Measurements from ENCODE around the gene BPIFB3. TPM values are rescaled to one million over a fixed set of nuclear protein-coding genes. Genes with fewer than 3 reads are reported as not detected.

BPIFB3 gene, protein sequence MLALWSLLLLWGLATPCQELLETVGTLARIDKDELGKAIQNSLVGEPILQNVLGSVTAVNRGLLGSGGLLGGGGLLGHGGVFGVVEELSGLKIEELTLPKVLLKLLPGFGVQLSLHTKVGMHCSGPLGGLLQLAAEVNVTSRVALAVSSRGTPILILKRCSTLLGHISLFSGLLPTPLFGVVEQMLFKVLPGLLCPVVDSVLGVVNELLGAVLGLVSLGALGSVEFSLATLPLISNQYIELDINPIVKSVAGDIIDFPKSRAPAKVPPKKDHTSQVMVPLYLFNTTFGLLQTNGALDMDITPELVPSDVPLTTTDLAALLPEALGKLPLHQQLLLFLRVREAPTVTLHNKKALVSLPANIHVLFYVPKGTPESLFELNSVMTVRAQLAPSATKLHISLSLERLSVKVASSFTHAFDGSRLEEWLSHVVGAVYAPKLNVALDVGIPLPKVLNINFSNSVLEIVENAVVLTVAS
- total RNA-seq (not detected), polyA plus RNA-seq (not detected)

DNA sequence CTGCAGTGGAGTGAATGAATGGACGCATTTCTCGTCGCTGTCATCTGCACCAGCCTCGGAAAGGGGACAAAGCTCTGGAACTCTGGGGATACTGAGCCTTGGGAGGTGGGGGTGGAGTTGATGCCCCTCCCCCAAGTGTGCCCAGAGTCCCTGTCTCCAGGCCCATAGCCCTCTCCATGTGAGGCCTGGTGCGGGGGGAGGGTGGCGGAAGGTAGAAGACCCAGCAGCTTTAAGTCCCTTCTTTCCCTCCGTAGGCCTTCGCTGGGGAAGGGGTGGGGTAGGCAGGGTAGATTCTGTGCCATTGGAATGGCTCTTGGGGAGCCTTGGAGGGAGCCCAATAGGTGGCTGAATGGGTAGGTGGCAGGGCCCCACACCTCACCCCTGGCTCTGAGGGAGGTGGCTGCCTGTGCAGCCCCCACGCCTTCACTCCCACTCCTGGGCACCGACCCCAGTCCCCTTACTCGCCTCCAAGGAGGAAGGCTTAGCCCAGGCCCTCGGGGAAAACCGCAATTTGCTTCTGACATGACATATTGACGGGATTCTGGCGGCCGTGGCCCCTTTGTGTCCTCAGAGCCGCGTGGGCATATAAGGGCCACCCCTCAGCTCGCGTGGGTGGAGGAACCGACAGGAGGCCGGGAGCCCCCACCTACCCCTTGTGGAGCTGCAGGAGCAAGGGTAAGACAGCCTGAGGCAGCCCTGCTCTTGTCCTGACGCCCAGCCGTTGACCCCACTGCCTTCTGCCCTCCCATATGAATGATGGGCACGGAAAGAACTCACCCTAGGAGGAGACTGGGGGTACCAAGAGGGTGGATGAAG is at the start of gene BPIFB3:
TSS of gene BPIFB3 (plus strand) at position 613 of the 816 bp plus-strand sequence. CDS start 1,533 bp downstream, outside the sequence.
- DNase-seq (ENCODE audit: extremely low spot score), result no peak
- no peaks in the 10 kb centered on the region for H3K4me1 ChIP-seq (ENCODE audit: insufficient read depth)
- H3K36me3 ChIP-seq (ENCODE audit: insufficient read depth), result no peaks in the 10 kb centered on the region
- WGBS, result 78% methylated on average over 25 of the region's 25 CpGs
- no peak within 1 kb of the TSS for H3K27ac ChIP-seq (ENCODE audit: low read depth)
- H3K4me3 ChIP-seq (ENCODE audit: low read depth, low read length), result no peak within 1 kb of the TSS

DNA sequence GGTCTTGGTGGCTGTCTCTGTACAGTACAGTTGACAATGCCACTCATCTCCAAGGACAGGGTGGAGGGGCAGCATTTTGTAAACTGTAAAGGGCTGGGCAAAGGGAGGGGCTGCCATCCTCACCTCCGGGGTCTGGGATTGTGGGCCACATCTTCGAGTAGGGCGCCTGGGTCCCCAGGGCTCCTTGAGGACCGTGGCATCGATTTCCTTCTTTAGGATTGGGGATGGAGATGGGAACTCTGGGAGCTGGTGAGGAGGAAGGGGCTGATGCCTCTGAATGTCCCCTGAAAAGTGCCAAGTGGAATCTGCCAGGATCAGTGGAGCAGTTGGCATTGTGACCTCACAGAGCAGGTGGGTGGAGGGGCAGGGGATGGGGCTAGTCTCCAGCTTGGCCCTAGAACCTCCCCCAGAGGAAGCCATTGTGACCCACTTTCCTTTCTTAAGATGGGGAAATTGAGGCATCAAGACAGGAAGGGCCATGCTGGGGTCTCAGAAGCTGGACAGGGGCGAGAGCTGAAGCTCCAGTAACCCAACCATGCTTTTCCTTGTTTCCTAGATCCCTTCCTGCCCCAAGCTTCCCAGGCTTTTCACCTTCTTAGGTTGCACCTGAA is 49.5 kb upstream of the BPIFB3 start, which contains the start of gene SUN5:
TSS of gene SUN5 (minus strand) at position 293 of the 611 bp plus-strand sequence. CDS start at position 200, 93 bp downstream.
- WGBS, result 87% methylated on average over 6 of the region's 6 CpGs
- no peak within 1 kb of the TSS for H3K4me3 ChIP-seq (ENCODE audit: low read depth, low read length)
- no peaks in the 10 kb centered on the region for H3K4me1 ChIP-seq (ENCODE audit: insufficient read depth)
- no peaks in the 10 kb centered on the region for H3K36me3 ChIP-seq (ENCODE audit: insufficient read depth)
- no peak within 1 kb of the TSS for H3K27ac ChIP-seq (ENCODE audit: low read depth)
- no peak for DNase-seq (ENCODE audit: extremely low spot score)

DNA sequence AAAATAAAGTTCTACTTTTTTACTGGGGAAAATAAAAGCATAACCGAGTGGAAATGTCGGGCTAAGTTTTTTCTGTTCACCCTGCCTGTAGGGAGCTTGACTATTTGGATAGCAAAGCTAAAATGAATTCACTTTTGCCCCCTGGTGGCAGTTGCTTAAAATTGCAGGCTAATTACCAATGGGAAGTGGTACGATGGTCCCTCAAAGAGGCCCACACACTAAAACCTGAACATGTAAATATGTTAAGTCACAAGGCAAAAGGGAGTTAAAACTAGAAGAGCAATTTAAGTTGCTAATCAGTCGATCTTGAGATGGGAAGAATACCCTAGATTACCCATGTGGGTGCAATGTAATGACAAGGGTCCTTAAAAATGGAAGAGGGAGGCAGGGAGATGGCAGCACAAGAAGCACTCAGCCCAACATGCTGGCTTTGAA is 48.6 kb upstream of the BPIFB3 start:
- WGBS, result 51% methylated on average over 4 of the region's 4 CpGs
- no peak for DNase-seq (ENCODE audit: extremely low spot score)
- H3K36me3 ChIP-seq (ENCODE audit: insufficient read depth), result no peaks in the 10 kb centered on the region
- no peak overlapping the region for H3K27ac ChIP-seq (ENCODE audit: low read depth)
- H3K4me3 ChIP-seq (ENCODE audit: low read depth, low read length), result no peak overlapping the region
- no peaks in the 10 kb centered on the region for H3K4me1 ChIP-seq (ENCODE audit: insufficient read depth)

DNA sequence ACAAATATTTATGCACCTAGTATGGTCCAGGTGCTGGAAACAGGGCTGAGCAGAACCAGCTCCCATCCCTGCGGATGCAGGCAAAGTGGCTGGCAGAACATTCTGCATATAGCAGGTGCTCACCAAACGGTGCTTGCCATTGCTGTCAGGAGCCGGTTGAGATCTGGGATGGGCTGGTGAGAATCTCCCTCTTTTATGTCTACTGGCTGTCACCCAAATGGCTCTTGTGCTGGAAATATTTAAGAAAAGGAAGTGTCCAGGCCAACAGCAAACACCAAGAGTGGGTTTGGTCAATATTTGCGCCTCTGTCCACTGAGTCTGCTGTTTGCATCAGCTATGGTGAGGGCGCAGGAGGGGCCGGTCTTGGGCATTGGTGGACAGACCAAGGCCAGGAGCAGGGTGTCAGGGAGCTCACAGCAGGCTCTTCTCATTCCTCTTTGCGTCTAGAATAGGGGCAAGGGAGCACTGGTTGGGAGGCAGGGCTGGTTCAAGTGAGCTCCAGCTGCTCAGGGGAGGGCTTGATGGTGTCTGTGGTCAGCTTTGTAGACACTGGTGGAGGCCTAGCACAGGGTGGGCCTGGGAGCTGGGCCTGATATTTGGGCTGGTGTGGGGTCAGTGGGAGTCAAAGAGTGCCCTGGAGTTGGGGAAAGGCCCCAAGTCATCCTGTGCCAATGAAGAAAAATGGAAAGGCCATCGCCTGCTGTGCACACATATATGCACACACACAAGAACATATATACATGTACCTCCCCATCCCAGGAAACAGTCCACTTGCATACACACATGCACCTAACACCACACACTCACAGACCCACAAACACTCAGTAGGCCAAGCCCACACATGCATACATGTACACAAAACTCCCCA is 47.6 kb upstream of the BPIFB3 start:
- no peak for DNase-seq (ENCODE audit: extremely low spot score)
- Histone ChIP-seq H3K4me3 (ENCODE audit: low read depth, low read length) (no peak overlapping the region), H3K4me1 (ENCODE audit: insufficient read depth) (no peaks in the 10 kb centered on the region), H3K36me3 (ENCODE audit: insufficient read depth) (no peaks in the 10 kb centered on the region), H3K27ac (ENCODE audit: low read depth) (no peak overlapping the region)
- WGBS, result 83% methylated on average over 8 of the region's 8 CpGs

DNA sequence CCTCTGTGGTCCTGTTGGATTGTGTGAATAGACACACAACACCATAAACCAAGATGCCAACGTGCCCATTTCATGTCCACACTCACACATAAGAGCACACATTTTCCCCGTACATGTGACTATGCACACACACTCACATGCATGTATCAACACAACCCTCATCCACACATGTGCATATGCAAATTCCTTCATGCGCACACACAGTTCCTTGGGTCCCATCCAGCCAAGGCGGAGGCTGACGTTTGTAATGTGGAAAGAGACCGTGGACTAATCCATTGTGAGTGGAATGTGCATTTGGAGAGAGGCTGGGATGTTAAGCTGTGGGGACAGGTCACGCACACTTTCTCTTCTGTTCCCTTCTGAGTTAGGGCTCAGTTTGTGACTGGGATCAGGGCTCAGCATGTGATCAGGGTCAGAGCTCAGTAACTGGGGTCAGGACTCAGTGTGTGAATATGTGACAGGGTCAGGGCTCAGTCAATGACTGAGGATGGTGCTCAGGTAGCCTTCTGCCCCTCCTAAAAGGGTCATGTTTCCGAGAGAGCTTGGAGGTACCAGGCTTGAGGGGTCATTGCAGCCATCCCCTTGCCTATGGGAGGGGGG is 46.8 kb upstream of the BPIFB3 start:
- no peaks in the 10 kb centered on the region for H3K4me1 ChIP-seq (ENCODE audit: insufficient read depth)
- no peaks in the 10 kb centered on the region for H3K36me3 ChIP-seq (ENCODE audit: insufficient read depth)
- no peak overlapping the region for H3K27ac ChIP-seq (ENCODE audit: low read depth)
- WGBS, result 78% methylated on average over 8 of the region's 8 CpGs
- no peak overlapping the region for H3K4me3 ChIP-seq (ENCODE audit: low read depth, low read length)
- DNase-seq (ENCODE audit: extremely low spot score), result no peak

DNA sequence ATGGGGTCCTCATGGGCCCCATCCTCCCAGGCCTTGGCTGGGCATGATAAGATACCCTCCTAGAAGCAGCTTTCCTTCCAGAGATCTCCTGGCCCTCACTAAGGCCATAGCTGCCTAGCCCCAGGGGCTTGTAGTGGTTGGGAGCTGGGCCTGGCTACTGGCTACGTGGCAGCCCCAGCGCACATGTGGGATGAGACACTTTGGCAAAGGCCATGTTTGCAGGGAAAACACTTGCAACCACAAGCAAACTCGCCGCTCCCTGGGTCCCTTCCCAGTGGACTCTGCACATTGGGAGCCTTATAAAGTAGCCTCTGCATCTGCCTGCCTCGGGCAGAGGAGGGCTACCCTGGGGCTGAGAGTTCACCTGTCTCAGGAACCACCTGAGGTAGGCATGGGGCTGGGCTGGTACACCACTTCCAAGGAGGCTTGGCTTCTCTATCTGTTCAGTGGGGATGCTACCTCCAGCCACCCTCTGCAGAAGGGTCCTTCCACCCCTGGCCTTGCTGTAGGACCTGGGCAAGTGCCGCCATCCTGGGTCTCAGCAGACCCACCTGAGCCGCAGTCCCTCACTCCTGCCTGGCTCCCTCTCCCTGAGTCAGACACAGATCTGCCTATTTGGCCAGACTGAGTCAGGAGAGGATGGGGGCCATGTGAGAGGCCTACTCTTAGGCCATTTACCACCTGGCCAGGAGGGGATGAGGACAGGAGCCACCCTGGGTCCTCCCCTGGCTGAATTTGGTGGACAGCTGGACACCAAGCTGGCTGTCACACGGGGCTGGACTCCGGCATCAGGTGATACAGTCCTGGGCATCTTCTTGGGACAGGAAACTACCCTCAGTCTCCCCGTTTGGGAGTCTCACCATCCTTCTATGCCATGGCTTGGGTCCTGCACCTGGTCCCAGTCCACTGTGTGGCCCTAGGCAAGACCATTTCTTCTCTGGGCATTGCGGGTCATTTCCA is 46.0 kb upstream of the BPIFB3 start, which contains the start of gene BPIFB2:
TSS of gene BPIFB2 (plus strand) at position 329 of the 960 bp plus-strand sequence. CDS start 871 bp downstream, outside the sequence.
- Histone ChIP-seq H3K27ac (ENCODE audit: low read depth) (no peak within 1 kb of the TSS), H3K4me1 (ENCODE audit: insufficient read depth) (no peaks in the 10 kb centered on the region), H3K4me3 (ENCODE audit: low read depth, low read length) (no peak within 1 kb of the TSS), H3K36me3 (ENCODE audit: insufficient read depth) (no peaks in the 10 kb centered on the region)
- DNase-seq (ENCODE audit: extremely low spot score), result no peak
- 84% methylated on average over 11 of the region's 11 CpGs for WGBS

DNA sequence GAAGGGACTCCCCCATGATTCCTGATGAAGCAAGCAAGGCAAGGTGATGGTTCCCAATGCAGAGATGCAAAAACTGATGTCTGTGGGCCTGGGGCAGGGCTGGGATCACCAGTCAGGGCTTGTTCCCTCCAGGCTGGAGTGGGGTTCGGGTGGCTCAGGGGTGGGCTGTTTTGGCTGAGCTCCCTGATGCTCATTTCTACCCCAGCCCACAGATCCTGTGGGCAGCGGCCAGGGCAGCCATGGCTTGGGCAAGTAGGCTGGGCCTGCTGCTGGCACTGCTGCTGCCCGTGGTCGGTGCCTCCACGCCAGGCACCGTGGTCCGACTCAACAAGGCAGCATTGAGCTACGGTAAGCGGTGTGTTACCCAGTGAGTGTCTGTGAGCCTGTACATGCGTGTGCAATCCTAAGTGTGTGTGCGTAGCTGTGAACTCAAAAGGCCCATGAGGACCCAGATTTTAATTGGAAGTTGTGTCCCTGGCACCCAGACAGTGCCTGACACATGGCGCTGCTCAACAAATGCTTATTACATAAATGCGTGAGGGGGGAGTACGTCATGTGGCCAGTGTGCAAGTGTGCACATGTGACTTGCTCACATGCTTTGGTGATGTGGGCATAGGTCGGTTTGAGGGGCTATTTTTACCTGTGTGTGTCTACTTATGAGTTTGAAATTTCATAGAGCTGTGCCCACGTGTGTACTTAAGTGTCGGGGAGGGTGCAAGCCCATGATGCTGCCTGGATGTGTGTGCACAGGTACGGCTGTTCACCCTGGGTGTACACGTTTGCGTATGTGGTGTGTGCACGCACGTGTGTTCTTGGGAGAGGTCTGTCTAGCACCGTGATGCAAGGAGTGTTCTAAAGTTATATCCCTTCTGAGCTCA is 45.1 kb upstream of the BPIFB3 start:
- H3K27ac ChIP-seq (ENCODE audit: low read depth), result no peak overlapping the region
- no peaks in the 10 kb centered on the region for H3K4me1 ChIP-seq (ENCODE audit: insufficient read depth)
- WGBS, result 83% methylated on average over 23 of the region's 23 CpGs
- no peaks in the 10 kb centered on the region for H3K36me3 ChIP-seq (ENCODE audit: insufficient read depth)
- no peak for DNase-seq (ENCODE audit: extremely low spot score)
- no peak overlapping the region for H3K4me3 ChIP-seq (ENCODE audit: low read depth, low read length)

DNA sequence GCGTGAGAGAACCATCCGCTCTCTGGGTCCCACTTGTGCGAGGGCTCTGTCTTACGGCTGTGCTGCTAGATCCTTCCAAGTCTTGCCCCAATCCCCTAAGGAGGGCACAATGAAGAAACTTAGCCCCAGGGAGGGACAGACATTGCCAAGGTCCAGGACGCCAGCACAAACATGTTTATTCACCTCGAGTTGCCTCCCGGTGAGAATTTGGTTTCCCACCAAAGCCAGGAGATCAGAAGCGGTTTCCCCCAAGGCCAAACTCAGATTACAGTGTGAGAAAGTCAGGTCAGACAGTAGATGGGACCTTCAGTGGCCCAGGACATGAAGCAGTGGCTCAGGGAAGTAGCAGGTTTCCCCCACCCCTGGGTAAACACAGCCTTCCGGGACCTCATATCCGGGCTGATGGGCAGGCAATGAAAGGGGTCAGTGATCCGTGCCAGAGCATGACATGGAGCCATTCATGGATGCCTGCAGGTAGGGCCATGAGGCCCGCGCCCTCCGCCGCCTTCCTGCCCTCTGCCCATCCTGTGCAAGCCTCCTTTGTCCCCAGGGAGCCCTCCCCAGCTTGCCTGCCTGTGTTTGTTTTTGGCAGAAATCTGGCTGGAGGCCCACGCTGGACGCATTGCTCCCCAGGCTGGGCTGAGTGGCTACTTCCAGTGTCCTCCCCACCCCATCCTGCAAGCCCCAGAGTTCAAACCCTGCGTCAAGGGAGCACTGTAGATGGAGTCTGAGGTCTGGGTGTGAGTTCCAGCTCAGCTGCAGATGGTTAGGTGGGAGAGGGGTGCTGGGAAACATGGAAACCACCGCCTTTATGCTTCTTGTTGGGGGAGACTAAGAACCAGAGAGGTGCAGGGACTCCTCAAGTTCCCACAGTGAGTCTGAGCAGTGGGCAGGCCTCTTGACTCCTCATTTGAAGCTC is 44.2 kb upstream of the BPIFB3 start:
- no peaks in the 10 kb centered on the region for H3K36me3 ChIP-seq (ENCODE audit: insufficient read depth)
- no peak overlapping the region for H3K4me3 ChIP-seq (ENCODE audit: low read depth, low read length)
- H3K4me1 ChIP-seq (ENCODE audit: insufficient read depth), result no peaks in the 10 kb centered on the region
- H3K27ac ChIP-seq (ENCODE audit: low read depth), result no peak overlapping the region
- no peak for DNase-seq (ENCODE audit: extremely low spot score)
- 63% methylated on average over 19 of the region's 19 CpGs for WGBS

DNA sequence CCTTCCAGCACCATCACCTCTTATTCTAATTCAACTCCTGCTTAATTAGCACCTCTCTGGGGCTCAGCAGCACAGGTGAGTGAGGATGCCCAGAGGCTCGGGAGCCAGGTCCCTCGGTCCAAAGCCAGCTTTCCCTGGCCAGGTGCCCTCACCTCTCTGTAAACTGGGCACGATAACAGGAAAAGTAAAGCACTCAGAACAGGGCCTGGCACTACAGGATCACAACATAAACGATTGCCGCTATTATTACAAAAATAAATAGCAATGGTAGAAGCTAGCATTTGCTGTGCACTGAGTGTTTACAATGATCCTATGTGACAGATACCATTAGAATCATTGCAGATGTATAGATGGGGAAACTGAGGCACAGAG is 43.6 kb upstream of the BPIFB3 start:
- H3K4me3 ChIP-seq (ENCODE audit: low read depth, low read length), result no peak overlapping the region
- H3K4me1 ChIP-seq (ENCODE audit: insufficient read depth), result no peaks in the 10 kb centered on the region
- 69% methylated on average over 5 of the region's 5 CpGs for WGBS
- no peak for DNase-seq (ENCODE audit: extremely low spot score)
- no peaks in the 10 kb centered on the region for H3K36me3 ChIP-seq (ENCODE audit: insufficient read depth)
- no peak overlapping the region for H3K27ac ChIP-seq (ENCODE audit: low read depth)

DNA sequence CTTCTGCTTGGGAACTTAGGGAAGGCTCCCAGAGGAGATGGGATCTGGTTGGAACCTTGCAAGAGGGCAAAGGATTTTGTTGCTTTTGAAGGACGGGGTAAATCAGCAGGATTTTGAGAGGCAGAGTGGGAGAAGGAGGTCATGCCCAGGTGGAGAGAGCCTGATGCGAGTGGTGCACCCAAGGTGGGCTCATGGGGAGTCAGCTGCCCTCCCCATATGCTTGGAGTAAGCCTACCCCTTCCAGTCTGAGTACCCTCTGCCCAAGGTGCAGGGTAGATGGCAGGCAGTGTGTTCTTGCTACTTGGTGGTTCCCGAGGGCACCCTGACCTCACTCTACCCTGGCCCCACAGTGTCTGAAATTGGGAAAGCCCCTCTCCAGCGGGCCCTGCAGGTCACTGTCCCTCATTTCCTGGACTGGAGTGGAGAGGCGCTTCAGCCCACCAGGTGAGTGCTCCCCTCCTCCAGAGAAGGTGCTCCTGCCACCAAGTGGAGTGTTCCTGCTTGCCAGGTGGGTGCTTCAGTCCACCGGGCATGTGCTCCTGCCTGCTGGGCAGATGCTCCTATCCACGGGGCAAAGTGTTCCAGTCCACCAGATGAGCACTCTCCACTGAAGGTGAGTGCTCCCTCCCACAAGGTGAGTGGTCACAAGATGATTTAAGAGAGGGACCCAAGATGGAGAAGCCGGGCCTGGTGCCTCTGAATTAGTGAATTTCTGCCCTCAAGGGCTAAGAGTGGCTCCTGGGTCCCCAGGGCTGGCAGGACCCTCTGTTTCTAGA is 42.8 kb upstream of the BPIFB3 start:
- DNase-seq (ENCODE audit: extremely low spot score), result no peak
- H3K4me3 ChIP-seq (ENCODE audit: low read depth, low read length), result no peak overlapping the region
- H3K36me3 ChIP-seq (ENCODE audit: insufficient read depth), result no peaks in the 10 kb centered on the region
- WGBS, result 84% methylated on average over 8 of the region's 8 CpGs
- no peaks in the 10 kb centered on the region for H3K4me1 ChIP-seq (ENCODE audit: insufficient read depth)
- no peak overlapping the region for H3K27ac ChIP-seq (ENCODE audit: low read depth)
